Gastrocnemius medialis (tissue), 4 donors: ENCODE data around the gene SDF2L1. TPM values are rescaled to one million over a fixed set of nuclear protein-coding genes. Genes with fewer than 3 reads are reported as not detected.

Experiments used
- ATAC-seq, 2 donors: fragments of 150-250 bp; one replicate each; pipeline ENCODE4 v1.9.1; 2016
- DNase-seq, 2 donors: peaks; one replicate each; pipeline ENCODE4 v3.0.0-alpha.2; 2019
- H3K27ac ChIP-seq, 4 donors: fragments of 200-600 bp; sonication (generic); 1 replicate in 1 of 4; 2 replicates in 3 of 4; pipeline ENCODE4 v1.5.1; 2016 to 2018; ENCODE audit warnings: mild to moderate bottlenecking in 2 of 4, moderate library complexity in 1 of 4
- H3K27me3 ChIP-seq, 3 donors: fragments of 200-600 bp; sonication (generic) in 2 of 3; 1 replicate in 1 of 3; 2 replicates in 2 of 3; pipeline versions ENCODE4 v1.5.1 to v1.6.0; 2016 to 2019; ENCODE audit warnings: mild to moderate bottlenecking in 1 of 3, moderate library complexity in 1 of 3
- H3K36me3 ChIP-seq, 2 donors: fragments of 200-600 bp; sonication (generic) in 1 of 2; one replicate each; pipeline ENCODE4 v1.5.1; 2017 to 2018
- H3K4me1 ChIP-seq, 2 donors: fragments of 200-600 bp; sonication (generic) in 1 of 2; one replicate each; pipeline ENCODE4 v1.5.1; 2016 to 2017; ENCODE audit warnings: mild to moderate bottlenecking in 2 of 2
- H3K4me3 ChIP-seq, 4 donors: fragments of 200-600 bp; sonication (generic) in 3 of 4; 1 replicate in 1 of 4; 2 replicates in 3 of 4; pipeline ENCODE4 v1.5.1; 2016 to 2019; ENCODE audit warnings: mild to moderate bottlenecking in 2 of 4
- H3K9me3 ChIP-seq, 3 donors: fragments of 200-600 bp; sonication (generic) in 2 of 3; 1 replicate in 1 of 3; 2 replicates in 2 of 3; pipeline ENCODE4 v1.5.1; 2016 to 2019
- CTCF ChIP-seq, 5 experiments: fragments of 450-650 bp in 3 of 5; fragments of 200-600 bp in 2 of 5; sonication (generic) in 2 of 5; IDR thresholded peaks in 4 of 5; conservative IDR thresholded peaks in 1 of 5; 1 replicate in 4 of 5; 2 replicates in 1 of 5; pipeline ENCODE4 v1.5.1; 2016 to 2019; ENCODE audit warnings: antibody characterized with exemption in 5 of 5, mild to moderate bottlenecking in 3 of 5, moderate library complexity in 3 of 5
- POLR2A ChIP-seq, 2 donors: fragments of 450-650 bp; IDR thresholded peaks; one replicate each; pipeline ENCODE4 v1.6.1; 2017; ENCODE audit warnings: antibody characterized with exemption in 2 of 2, mild to moderate bottlenecking in 2 of 2, moderate library complexity in 2 of 2
- in situ Hi-C, 4 donors: fragments of 200-750 bp; cut with MboI; loops; one replicate each; pipeline versions ENCODE4 v1.15.0 to v1.8.0; 2017; ENCODE audit warnings: low sequenced_read_pairs in 4 of 4
- intact Hi-C: fragments of 100-400 bp; cut with DNase I; formaldehyde crosslinking; loops from one replicate; pipeline ENCODE4 v1.15.1; 2023; ENCODE audit warnings: low total_unique reads
- total RNA-seq, 4 donors: library from RNA; depleted of rRNA; stranded (reverse); fragments of >200 nt; gene quantifications; one replicate each; pipeline versions ENCODE4 v1.1.0 to v1.2.3, GENCODE V29; 2016

Gene SDF2L1
- total RNA-seq, 4 donors from 2014 or later, result 8.5 to 33.2 (median 23.3) TPM

DNA sequence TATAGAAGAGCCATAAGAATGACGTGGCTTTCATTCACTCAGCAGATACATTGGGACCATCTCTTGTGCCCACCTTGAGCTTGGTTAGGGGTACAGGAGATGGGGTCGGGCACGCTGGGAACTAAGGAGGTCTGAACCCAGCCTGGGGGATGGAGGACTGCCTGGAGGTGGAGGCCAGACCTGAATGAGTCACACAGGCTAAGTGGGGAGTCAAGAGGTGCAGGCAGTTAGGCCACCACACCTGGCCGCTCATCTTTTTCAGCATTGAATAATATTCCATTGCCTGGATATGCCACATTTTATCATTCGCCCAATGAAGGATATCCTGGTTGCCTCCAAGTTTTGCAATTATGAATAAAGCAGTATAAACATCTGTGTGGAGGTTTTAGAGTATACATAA lies 19.9 kb downstream of the SDF2L1 start:
- no peaks in the 10 kb centered on the region for H3K36me3 ChIP-seq
- H3K4me1 ChIP-seq, result peaks cover 0 to 10% of the 10 kb centered on the region in 2 donors
- H3K27me3 ChIP-seq, result peaks cover 7 to 13% (median 8%) of the 10 kb centered on the region in 3 donors
- TF ChIP-seq POLR2A (IDR thresholded peaks at IDR 0.05) (no peak), CTCF (IDR thresholded peaks at IDR 0.05 in 4 of 5, conservative IDR thresholded peaks at IDR 0.05 in 1 of 5) (no peak)
- in situ Hi-C loops (no loop called here), intact Hi-C loops (no loop called here)
- ATAC-seq, result no peak
- no peaks in the 10 kb centered on the region for H3K9me3 ChIP-seq
- no peak for DNase-seq
- no peak overlapping the region for H3K27ac ChIP-seq
- no peak overlapping the region for H3K4me3 ChIP-seq

DNA sequence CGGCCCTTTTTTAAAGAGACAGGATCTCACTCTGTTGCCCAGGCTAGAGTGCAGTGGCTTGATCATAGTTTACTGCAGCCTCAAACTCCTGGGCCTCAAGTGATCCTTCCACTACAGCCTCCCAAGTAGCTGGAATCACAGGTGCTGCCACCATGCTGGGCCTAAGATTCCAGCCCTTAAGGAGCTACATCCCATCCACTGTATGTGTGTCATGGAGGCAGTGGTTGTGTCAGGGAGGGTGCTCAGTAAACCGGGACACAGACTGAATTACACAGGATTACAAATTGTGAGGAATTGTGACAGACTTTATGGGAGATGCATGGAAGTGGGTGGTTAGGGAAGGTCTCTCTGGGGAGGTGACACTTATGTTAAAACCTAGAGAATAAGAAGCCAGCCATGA lies 21.6 kb downstream of the SDF2L1 start:
- Histone ChIP-seq H3K27ac (no peak overlapping the region), H3K36me3 (no peaks in the 10 kb centered on the region), H3K27me3 (no peaks in the 10 kb centered on the region), H3K4me3 (no peak overlapping the region), H3K9me3 (no peaks in the 10 kb centered on the region), H3K4me1 (peaks cover 0 to 12% of the 10 kb centered on the region in 2 donors)
- no peak for ATAC-seq
- in situ Hi-C loops (no loop called here), intact Hi-C loops (no loop called here)
- TF ChIP-seq POLR2A (IDR thresholded peaks at IDR 0.05) (no peak), CTCF (IDR thresholded peaks at IDR 0.05 in 4 of 5, conservative IDR thresholded peaks at IDR 0.05 in 1 of 5) (no peak)
- no peak for DNase-seq

DNA sequence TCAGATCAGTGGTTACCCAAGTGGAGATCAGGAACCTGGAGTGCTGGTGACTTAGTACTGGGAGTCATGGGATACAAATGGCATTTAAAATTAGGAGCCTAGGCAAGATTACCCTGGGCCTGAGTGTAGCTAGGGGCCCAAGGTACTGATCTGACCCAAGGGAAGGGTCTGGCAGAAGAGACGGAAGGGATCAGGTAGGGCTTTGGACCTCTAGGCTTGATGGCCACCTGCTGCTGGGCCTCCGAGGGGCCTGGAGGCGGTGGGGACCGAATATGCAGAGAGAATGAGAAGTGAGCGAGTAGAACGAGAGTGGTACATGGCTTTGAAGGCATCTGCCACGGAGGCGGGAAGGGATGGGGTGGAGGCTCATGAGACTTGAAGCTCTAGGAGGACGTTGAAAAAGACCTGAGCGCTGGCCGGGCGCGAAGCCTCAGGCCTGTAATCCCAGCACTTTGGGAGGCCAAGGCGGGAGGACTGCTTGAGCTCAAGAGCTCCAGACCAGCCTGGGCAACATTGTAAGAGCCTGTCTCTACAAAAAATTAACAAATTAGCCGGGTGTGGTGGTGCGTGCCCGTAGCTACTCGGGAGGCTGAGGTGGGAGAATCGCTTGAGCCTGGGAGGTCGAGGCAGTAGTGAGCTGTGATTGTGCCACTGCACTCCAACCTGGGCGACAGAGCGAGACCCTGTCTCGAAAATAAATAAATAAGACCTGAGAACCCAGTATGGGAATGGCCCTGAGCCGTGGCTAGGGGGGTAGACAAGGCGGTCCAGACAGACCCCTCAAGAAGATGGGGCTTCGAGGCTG lies 23.1 kb downstream of the SDF2L1 start:
- TF ChIP-seq CTCF (IDR thresholded peaks at IDR 0.05 in 4 of 5, conservative IDR thresholded peaks at IDR 0.05 in 1 of 5), result no peak
- no peak for TF ChIP-seq POLR2A (IDR thresholded peaks at IDR 0.05)
- H3K36me3 ChIP-seq, result peaks cover 0 to 2% of the 10 kb centered on the region in 2 donors
- DNase-seq (no peak), ATAC-seq (no peak)
- H3K4me3 ChIP-seq, result peak overlapping the region; percentile 76 to 87 (median 78)
- peaks cover 0 to 12% of the 10 kb centered on the region in 2 donors for H3K4me1 ChIP-seq
- no peaks in the 10 kb centered on the region for H3K27me3 ChIP-seq
- peak overlapping the region; percentile 86 to 98 (median 93) for H3K27ac ChIP-seq
- intact Hi-C loops, result loop anchor here (5.0 kb wide), 1 partner anchor 272 kb away; no protein-coding TSS in a partner anchor
- in situ Hi-C loops, result no loop called here
- no peaks in the 10 kb centered on the region for H3K9me3 ChIP-seq

DNA sequence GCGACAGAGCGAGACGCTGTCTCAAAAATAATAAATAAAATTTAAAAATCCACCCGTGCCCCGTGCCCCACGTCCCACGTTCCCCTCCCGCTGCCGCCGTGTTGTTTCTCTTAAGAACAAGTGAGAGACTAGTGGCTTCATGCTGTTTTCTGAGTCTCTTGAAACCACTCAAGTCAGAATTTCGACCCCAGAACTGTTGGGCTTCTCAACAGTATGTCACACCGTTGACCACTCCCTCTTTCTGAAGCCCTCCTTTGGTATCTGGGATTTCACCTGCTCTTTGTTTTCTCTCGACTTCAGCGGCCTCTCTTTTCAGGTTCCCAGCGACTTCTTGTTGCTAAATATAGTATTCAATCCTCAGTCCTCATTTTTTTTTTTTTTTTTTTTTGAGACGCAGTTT lies 24.7 kb downstream of the SDF2L1 start:
- Histone ChIP-seq H3K4me3 (peak overlapping the region; percentile 76 to 87 (median 78)), H3K4me1 (peaks cover 0 to 12% of the 10 kb centered on the region in 2 donors), H3K36me3 (peaks cover 0 to 18% of the 10 kb centered on the region in 2 donors), H3K27me3 (no peaks in the 10 kb centered on the region), H3K27ac (peak overlapping the region; percentile 86 to 98 (median 93)), H3K9me3 (no peaks in the 10 kb centered on the region)
- ATAC-seq (no peak), DNase-seq (no peak)
- no peak for TF ChIP-seq CTCF (IDR thresholded peaks at IDR 0.05 in 4 of 5, conservative IDR thresholded peaks at IDR 0.05 in 1 of 5)
- no peak for TF ChIP-seq POLR2A (IDR thresholded peaks at IDR 0.05)
- in situ Hi-C loops (no loop called here), intact Hi-C loops (loop anchor here (5.0 kb wide), 1 partner anchor 271 kb away; no protein-coding TSS in a partner anchor)
